HEK293 (cell line): ENCODE data around the gene BRCC3.

Experiments used
- CTCF ChIA-PET: fragments of 350-600 bp; formaldehyde crosslinking; extraction: SDS; loops from one replicate; lab custom pipeline; 2021; ENCODE audit warnings: antibody characterized with exemption; lab: Yijun Ruan, JAX
- POLR2A ChIA-PET: fragments of 300-600 bp; formaldehyde crosslinking; extraction: SDS; loops from one replicate; lab custom pipeline; 2020; ENCODE audit warnings: antibody characterized with exemption, inconsistent platforms; lab: Yijun Ruan, JAX
- H3K27ac ChIP-seq: fragments of 200-500 bp; sonication (Bioruptor generic); 2 replicates; pipeline ENCODE4 v1.5.1; 2014; ENCODE audit warnings: low read depth, low read length, control low read depth, inconsistent platforms; ENCODE audit errors: extremely low read depth
- H3K36me3 ChIP-seq, 2 experiments: fragments of 200-500 bp in 1 of 2; sonication (Bioruptor generic) in 1 of 2; 1 replicate in 1 of 2; 2 replicates in 1 of 2; pipeline ENCODE4 v1.5.1; 2014 to 2017; ENCODE audit warnings: inconsistent platforms in 2 of 2, low read length in 2 of 2; ENCODE audit not compliant: control insufficient read depth in 2 of 2, insufficient read depth in 1 of 2
- H3K4me1 ChIP-seq: fragments of 200-500 bp; sonication (Bioruptor generic); 2 replicates; pipeline ENCODE4 v1.5.1; 2014; ENCODE audit warnings: mild to moderate bottlenecking, low read length, inconsistent platforms; ENCODE audit not compliant: control insufficient read depth, insufficient read depth
- H3K4me3 ChIP-seq: 2 replicates; pipeline ENCODE4 v1.5.1; 2011; ENCODE audit warnings: low read depth, mild to moderate bottlenecking, control low read depth, low read length, moderate library complexity
- H3K9me3 ChIP-seq: fragments of 200-500 bp; sonication (Bioruptor generic); 2 replicates; pipeline ENCODE4 v1.5.1; 2014; ENCODE audit warnings: low read depth, low read length, inconsistent platforms; ENCODE audit not compliant: control insufficient read depth, insufficient read depth
- CTCF ChIP-seq: fragments of 450-650 bp; formaldehyde crosslinking; IDR thresholded peaks from 2 replicates; pipeline ENCODE4 v1.5.1; 2016; ENCODE audit warnings: missing biosample characterization, missing genetic modification characterization
- GLIS2 ChIP-seq: fragments of 450-650 bp; formaldehyde crosslinking; IDR thresholded peaks from 2 replicates; pipeline ENCODE4 v1.5.1; 2016; ENCODE audit warnings: missing biosample characterization, missing genetic modification characterization
- KLF8 ChIP-seq: fragments of 450-650 bp; formaldehyde crosslinking; IDR thresholded peaks from 2 replicates; pipeline ENCODE4 v1.5.1; 2016; ENCODE audit warnings: missing biosample characterization, missing genetic modification characterization
- PRDM10 ChIP-seq: fragments of 450-650 bp; formaldehyde crosslinking; IDR thresholded peaks from 2 replicates; pipeline ENCODE4 v1.5.1; 2016; ENCODE audit warnings: missing biosample characterization, missing genetic modification characterization
- REPIN1 ChIP-seq: fragments of 450-650 bp; formaldehyde crosslinking; IDR thresholded peaks from 2 replicates; pipeline ENCODE4 v1.5.1; 2017; ENCODE audit warnings: missing biosample characterization, missing genetic modification characterization, low read depth
- SCRT1 ChIP-seq: fragments of 450-650 bp; formaldehyde crosslinking; IDR thresholded peaks from 2 replicates; pipeline ENCODE4 v1.5.1; 2016; ENCODE audit warnings: missing biosample characterization, missing genetic modification characterization, borderline replicate concordance
- SCRT2 ChIP-seq: fragments of 450-650 bp; formaldehyde crosslinking; IDR thresholded peaks from 2 replicates; pipeline ENCODE4 v1.5.1; 2016; ENCODE audit warnings: missing biosample characterization, missing genetic modification characterization
- ZBTB44 ChIP-seq: fragments of 450-650 bp; IDR thresholded peaks from 2 replicates; pipeline ENCODE4 v1.5.1; 2018; ENCODE audit warnings: missing biosample characterization, mild to moderate bottlenecking, missing genetic modification characterization
- ZNF555 ChIP-seq: fragments of 450-650 bp; formaldehyde crosslinking; conservative IDR thresholded peaks from 2 replicates; pipeline ENCODE4 v1.5.1; 2017; ENCODE audit warnings: missing biosample characterization, mild to moderate bottlenecking, missing genetic modification characterization, inconsistent platforms
- ZNF600 ChIP-seq: fragments of 450-650 bp; formaldehyde crosslinking; IDR thresholded peaks from 2 replicates; pipeline ENCODE4 v1.5.1; 2016; ENCODE audit warnings: missing biosample characterization, missing genetic modification characterization
- ZNF621 ChIP-seq: fragments of 450-650 bp; formaldehyde crosslinking; IDR thresholded peaks from 2 replicates; pipeline ENCODE4 v1.5.1; 2017; ENCODE audit warnings: missing biosample characterization, missing genetic modification characterization
- ZNF654 ChIP-seq: fragments of 450-650 bp; formaldehyde crosslinking; IDR thresholded peaks from 2 replicates; pipeline ENCODE4 v1.5.1; 2016; ENCODE audit warnings: low read depth, missing biosample characterization, missing genetic modification characterization
- ZSCAN30 ChIP-seq: fragments of 450-650 bp; IDR thresholded peaks from 2 replicates; pipeline ENCODE4 v1.5.1; 2018; ENCODE audit warnings: missing biosample characterization, mild to moderate bottlenecking, missing genetic modification characterization, moderate library complexity
- ZSCAN4 ChIP-seq: fragments of 450-650 bp; formaldehyde crosslinking; IDR thresholded peaks from 2 replicates; pipeline ENCODE4 v1.5.1; 2017; ENCODE audit warnings: missing biosample characterization, missing genetic modification characterization

Gene BRCC3

GRCh38 chrX:155046811-155047528 lies 24.3 kb upstream of the BRCC3 start (continued):
- TF ChIP-seq PRDM10 (tag by site-specific recombination) (no peak), REPIN1 (tag by site-specific recombination) (no peak), ZBTB44 (tag by site-specific recombination) (no peak), ZNF600 (tag by site-specific recombination) (no peak), ZNF555 (tag by site-specific recombination) (no peak), ZNF621 (tag by site-specific recombination) (no peak), KLF8 (tag by site-specific recombination) (no peak)
- TF ChIP-seq, all 188 proteins: peak for 0

- Histone ChIP-seq H3K36me3 (peaks cover 0 to 12% of the 10 kb centered on the region in 2 experiments; a peak in 2 of 3 replicates), H3K27ac (no peak overlapping the region), H3K4me1 (no peaks in the 10 kb centered on the region), H3K9me3 (no peaks in the 10 kb centered on the region), H3K4me3 (no peak overlapping the region)
- ChIA-PET CTCF (interaction anchor here (0.6 to 1.6 kb wide), 19 partner anchors 8 to 1525 kb away, joined by 3 to 13 read pairs (median 5); no protein-coding TSS in a partner anchor), POLR2A (no interaction called here)
- TF ChIP-seq ZNF654 (peak; percentile 52), SCRT2 (tag by site-specific recombination) (peak; percentile 85), ZSCAN4 (tag by site-specific recombination) (no peak), ZSCAN30 (0 out of 2 replicates have a peak, but pooled peaks have one; percentile 14), GLIS2 (tag by site-specific recombination) (no peak), SCRT1 (tag by site-specific recombination) (peak; percentile 75; the same call in 1 of the 2 replicates), CTCF (tag by site-specific recombination) (peak; percentile 54)
These were observed 22.2 kb upstream of the BRCC3 start for GRCh38 chrX:155048977-155049619.
